ENCODE measurements around the gene OGDH.

Gene OGDH

GRCh38 chr7:44621750-44622103, 15.3 kb downstream of the OGDH start:
- Histone ChIP-seq H3K27ac (ENCODE audit: low read depth, low read length) (no peak overlapping the region), H3K27me3 (ENCODE audit: insufficient read depth, low read length) (no peaks in the 10 kb centered on the region), H3K4me1 (ENCODE audit: insufficient read depth, low read length) (peaks cover 8% of the 10 kb centered on the region; the same call in 1 of the 2 replicates), H3K9ac (ENCODE audit: low read depth, low read length) (no peak overlapping the region), H3K9me3 (ENCODE audit: insufficient read depth, low read depth, low read length) (no peaks in the 10 kb centered on the region), H3K36me3 (ENCODE audit: insufficient read depth, low read length) (peaks cover 25% of the 10 kb centered on the region), H3K4me3 (ENCODE audit: low read length) (no peak overlapping the region)
- 99% methylated on average over 5 of the region's 5 CpGs for WGBS

GRCh38 chr7:44622342-44623151, 16.1 kb downstream of the OGDH start:
- Histone ChIP-seq H3K4me3 (ENCODE audit: low read length) (no peak overlapping the region), H3K36me3 (ENCODE audit: insufficient read depth, low read length) (peaks cover 26% of the 10 kb centered on the region), H3K9me3 (ENCODE audit: insufficient read depth, low read depth, low read length) (no peaks in the 10 kb centered on the region), H3K4me1 (ENCODE audit: insufficient read depth, low read length) (peaks cover 8% of the 10 kb centered on the region; the same call in 1 of the 2 replicates), H3K9ac (ENCODE audit: low read depth, low read length) (no peak overlapping the region), H3K27ac (ENCODE audit: low read depth, low read length) (no peak overlapping the region), H3K27me3 (ENCODE audit: insufficient read depth, low read length) (no peaks in the 10 kb centered on the region)
- 94% methylated on average over 5 of the region's 5 CpGs for WGBS

GRCh38 chr7:44624318-44624717, 17.9 kb downstream of the OGDH start:
- Histone ChIP-seq H3K27me3 (ENCODE audit: insufficient read depth, low read length) (no peaks in the 10 kb centered on the region), H3K4me3 (ENCODE audit: low read length) (no peak overlapping the region), H3K4me1 (ENCODE audit: insufficient read depth, low read length) (peaks cover 8% of the 10 kb centered on the region; the same call in 1 of the 2 replicates), H3K36me3 (ENCODE audit: insufficient read depth, low read length) (peaks cover 35% of the 10 kb centered on the region), H3K9ac (ENCODE audit: low read depth, low read length) (no peak overlapping the region), H3K9me3 (ENCODE audit: insufficient read depth, low read depth, low read length) (no peaks in the 10 kb centered on the region), H3K27ac (ENCODE audit: low read depth, low read length) (no peak overlapping the region)
- WGBS: 97% methylated on average over 9 of the region's 9 CpGs

- WGBS: 91% methylated on average over 6 of the region's 6 CpGs
- H3K36me3 ChIP-seq (ENCODE audit: insufficient read depth, low read length): peaks cover 43% of the 10 kb centered on the region
- H3K9ac ChIP-seq (ENCODE audit: low read depth, low read length): no peak overlapping the region
- H3K27me3 ChIP-seq (ENCODE audit: insufficient read depth, low read length): no peaks in the 10 kb centered on the region
- no peak overlapping the region for H3K4me3 ChIP-seq (ENCODE audit: low read length)
- H3K27ac ChIP-seq (ENCODE audit: low read depth, low read length): no peak overlapping the region
- no peaks in the 10 kb centered on the region for H3K9me3 ChIP-seq (ENCODE audit: insufficient read depth, low read depth, low read length)
- H3K4me1 ChIP-seq (ENCODE audit: insufficient read depth, low read length): peaks cover 14% of the 10 kb centered on the region
Measured at GRCh38 chr7:44625526-44626471, 19.4 kb downstream of the OGDH start.

GRCh38 chr7:44626620-44627019, 20.2 kb downstream of the OGDH start:
- Histone ChIP-seq H3K4me1 (ENCODE audit: insufficient read depth, low read length) (peaks cover 22% of the 10 kb centered on the region), H3K9ac (ENCODE audit: low read depth, low read length) (no peak overlapping the region), H3K36me3 (ENCODE audit: insufficient read depth, low read length) (peaks cover 43% of the 10 kb centered on the region), H3K27me3 (ENCODE audit: insufficient read depth, low read length) (no peaks in the 10 kb centered on the region), H3K27ac (ENCODE audit: low read depth, low read length) (no peak overlapping the region), H3K4me3 (ENCODE audit: low read length) (no peak overlapping the region), H3K9me3 (ENCODE audit: insufficient read depth, low read depth, low read length) (no peaks in the 10 kb centered on the region)
- 95% methylated on average over 4 of the region's 4 CpGs for WGBS

GRCh38 chr7:44629829-44630522, 23.5 kb downstream of the OGDH start:
- no peak overlapping the region for H3K27ac ChIP-seq (ENCODE audit: low read depth, low read length)
- H3K9ac ChIP-seq (ENCODE audit: low read depth, low read length): no peak overlapping the region
- no peaks in the 10 kb centered on the region for H3K27me3 ChIP-seq (ENCODE audit: insufficient read depth, low read length)
- no peaks in the 10 kb centered on the region for H3K9me3 ChIP-seq (ENCODE audit: insufficient read depth, low read depth, low read length)
- WGBS: 89% methylated on average over 13 of the region's 13 CpGs
- H3K4me3 ChIP-seq (ENCODE audit: low read length): no peak overlapping the region
- H3K36me3 ChIP-seq (ENCODE audit: insufficient read depth, low read length): peaks cover 35% of the 10 kb centered on the region
- peaks cover 19% of the 10 kb centered on the region for H3K4me1 ChIP-seq (ENCODE audit: insufficient read depth, low read length)

- peak overlapping the region; percentile 1; the same call in 1 of the 2 replicates for H3K27ac ChIP-seq (ENCODE audit: low read depth, low read length)
- no peak overlapping the region for H3K4me3 ChIP-seq (ENCODE audit: low read length)
- no peaks in the 10 kb centered on the region for H3K27me3 ChIP-seq (ENCODE audit: insufficient read depth, low read length)
- 89% methylated on average over 10 of the region's 11 CpGs for WGBS
- H3K9ac ChIP-seq (ENCODE audit: low read depth, low read length): no peak overlapping the region
- H3K36me3 ChIP-seq (ENCODE audit: insufficient read depth, low read length): peaks cover 26% of the 10 kb centered on the region
- peaks cover 21% of the 10 kb centered on the region for H3K4me1 ChIP-seq (ENCODE audit: insufficient read depth, low read length)
- no peaks in the 10 kb centered on the region for H3K9me3 ChIP-seq (ENCODE audit: insufficient read depth, low read depth, low read length)
Measured at GRCh38 chr7:44630792-44631457, 24.5 kb downstream of the OGDH start.

- no peak overlapping the region for H3K4me3 ChIP-seq (ENCODE audit: low read length)
- H3K27me3 ChIP-seq (ENCODE audit: insufficient read depth, low read length): no peaks in the 10 kb centered on the region
- no peak overlapping the region for H3K9ac ChIP-seq (ENCODE audit: low read depth, low read length)
- peaks cover 19% of the 10 kb centered on the region for H3K36me3 ChIP-seq (ENCODE audit: insufficient read depth, low read length)
- peak overlapping the region; percentile 1; the same call in 1 of the 2 replicates for H3K27ac ChIP-seq (ENCODE audit: low read depth, low read length)
- no peaks in the 10 kb centered on the region for H3K9me3 ChIP-seq (ENCODE audit: insufficient read depth, low read depth, low read length)
- 69% methylated on average over 5 of the region's 6 CpGs for WGBS
- peaks cover 26% of the 10 kb centered on the region for H3K4me1 ChIP-seq (ENCODE audit: insufficient read depth, low read length)
Measured at GRCh38 chr7:44631458-44632115, 25.2 kb downstream of the OGDH start.

GRCh38 chr7:44632196-44632595, 25.8 kb downstream of the OGDH start:
- Histone ChIP-seq H3K4me3 (ENCODE audit: low read length) (no peak overlapping the region), H3K27me3 (ENCODE audit: insufficient read depth, low read length) (no peaks in the 10 kb centered on the region), H3K9me3 (ENCODE audit: insufficient read depth, low read depth, low read length) (no peaks in the 10 kb centered on the region), H3K36me3 (ENCODE audit: insufficient read depth, low read length) (peaks cover 17% of the 10 kb centered on the region), H3K9ac (ENCODE audit: low read depth, low read length) (no peak overlapping the region), H3K27ac (ENCODE audit: low read depth, low read length) (no peak overlapping the region), H3K4me1 (ENCODE audit: insufficient read depth, low read length) (peaks cover 24% of the 10 kb centered on the region)
- WGBS: 91% methylated on average over 4 of the region's 4 CpGs
